ENCODE data around the gene RNF181. TPM values are rescaled to one million over a fixed set of nuclear protein-coding genes. Genes with fewer than 3 reads are reported as not detected.

RNF181 gene
- total and polyA plus RNA-seq, 2 experiments from 2014 or later: 152 to 328 TPM

GRCh38 chr2:85594715-85595300 is 737 bp upstream of the RNF181 start:
- Histone ChIP-seq H3K4me1 (ENCODE audit: low read depth) (peaks cover 16% of the 10 kb centered on the region), H3K4me3 (peak overlapping the region; percentile 74), H3K9me3 (ENCODE audit: low read depth) (no peaks in the 10 kb centered on the region), H3K36me3 (no peaks in the 10 kb centered on the region), H3K27ac (peak overlapping the region; percentile 85), H3K27me3 (no peaks in the 10 kb centered on the region)
- no peak for DNase-seq (ENCODE audit: low read depth in 1 of 2, low spot score in 1 of 2)
- TF ChIP-seq, protein P1, sequence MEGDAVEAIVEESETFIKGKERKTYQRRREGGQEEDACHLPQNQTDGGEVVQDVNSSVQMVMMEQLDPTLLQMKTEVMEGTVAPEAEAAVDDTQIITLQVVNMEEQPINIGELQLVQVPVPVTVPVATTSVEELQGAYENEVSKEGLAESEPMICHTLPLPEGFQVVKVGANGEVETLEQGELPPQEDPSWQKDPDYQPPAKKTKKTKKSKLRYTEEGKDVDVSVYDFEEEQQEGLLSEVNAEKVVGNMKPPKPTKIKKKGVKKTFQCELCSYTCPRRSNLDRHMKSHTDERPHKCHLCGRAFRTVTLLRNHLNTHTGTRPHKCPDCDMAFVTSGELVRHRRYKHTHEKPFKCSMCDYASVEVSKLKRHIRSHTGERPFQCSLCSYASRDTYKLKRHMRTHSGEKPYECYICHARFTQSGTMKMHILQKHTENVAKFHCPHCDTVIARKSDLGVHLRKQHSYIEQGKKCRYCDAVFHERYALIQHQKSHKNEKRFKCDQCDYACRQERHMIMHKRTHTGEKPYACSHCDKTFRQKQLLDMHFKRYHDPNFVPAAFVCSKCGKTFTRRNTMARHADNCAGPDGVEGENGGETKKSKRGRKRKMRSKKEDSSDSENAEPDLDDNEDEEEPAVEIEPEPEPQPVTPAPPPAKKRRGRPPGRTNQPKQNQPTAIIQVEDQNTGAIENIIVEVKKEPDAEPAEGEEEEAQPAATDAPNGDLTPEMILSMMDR (IDR thresholded peaks at IDR 0.05; ENCODE audit: low read depth, low read length): no peak

DNA sequence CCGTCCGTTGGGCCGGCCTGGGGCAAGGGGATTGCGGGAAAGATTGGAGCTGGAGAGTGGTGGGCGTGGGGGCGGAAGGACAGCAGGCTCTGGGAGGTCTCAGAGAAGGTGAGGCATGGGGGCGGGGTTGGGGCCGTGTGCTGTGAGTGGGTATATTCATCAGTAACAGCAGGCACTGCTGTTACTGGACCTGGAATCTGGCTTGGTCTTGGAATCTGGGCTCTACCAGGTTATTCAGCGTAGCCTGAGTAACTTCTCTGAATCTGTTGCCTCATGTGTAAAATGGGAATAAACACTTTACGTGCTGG is 435 bp downstream of the RNF181 start:
- Histone ChIP-seq H3K9me3 (ENCODE audit: low read depth) (no peaks in the 10 kb centered on the region), H3K27ac (peak overlapping the region; percentile 33), H3K4me1 (ENCODE audit: low read depth) (peaks cover 16% of the 10 kb centered on the region), H3K27me3 (no peaks in the 10 kb centered on the region), H3K4me3 (peak overlapping the region; percentile 74), H3K36me3 (no peaks in the 10 kb centered on the region)
- TF ChIP-seq, protein P1 (IDR thresholded peaks at IDR 0.05; ENCODE audit: low read depth, low read length): no peak
- no peak for DNase-seq (ENCODE audit: low read depth in 1 of 2, low spot score in 1 of 2)

DNA sequence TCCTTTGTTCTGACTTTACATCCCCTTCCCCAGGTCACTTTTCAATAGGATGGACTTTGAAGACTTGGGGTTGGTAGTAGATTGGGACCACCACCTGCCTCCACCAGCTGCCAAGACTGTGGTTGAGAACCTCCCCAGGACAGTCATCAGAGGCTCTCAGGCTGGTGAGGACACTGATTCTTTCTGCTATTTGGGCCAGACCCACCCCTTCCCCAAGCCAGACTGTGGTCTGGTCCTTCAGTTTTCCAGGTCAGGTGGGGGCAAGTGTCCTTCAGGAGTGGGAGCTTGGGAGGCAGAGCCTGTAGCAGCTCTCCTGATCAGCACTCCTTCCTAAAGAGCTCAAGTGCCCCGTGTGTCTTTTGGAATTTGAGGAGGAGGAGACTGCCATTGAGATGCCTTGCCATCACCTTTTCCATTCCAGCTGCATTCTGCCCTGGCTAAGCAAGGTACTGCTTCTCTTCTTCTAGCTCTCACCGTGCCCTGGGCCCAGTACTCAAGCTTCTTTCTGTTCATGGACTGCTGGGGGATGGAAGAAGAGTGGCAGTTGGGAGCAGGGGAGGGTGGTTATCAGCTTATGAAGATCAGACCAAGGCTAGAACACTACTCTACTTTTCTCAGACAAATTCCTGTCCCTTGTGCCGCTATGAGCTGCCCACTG is 1.1 kb downstream of the RNF181 start:
- no peaks in the 10 kb centered on the region for H3K9me3 ChIP-seq (ENCODE audit: low read depth)
- DNase-seq (ENCODE audit: low read depth in 1 of 2, low spot score in 1 of 2): no peak
- H3K36me3 ChIP-seq: no peaks in the 10 kb centered on the region
- peak overlapping the region; percentile 33 for H3K27ac ChIP-seq
- H3K4me1 ChIP-seq (ENCODE audit: low read depth): peaks cover 16% of the 10 kb centered on the region
- no peaks in the 10 kb centered on the region for H3K27me3 ChIP-seq
- TF ChIP-seq, protein P1 (IDR thresholded peaks at IDR 0.05; ENCODE audit: low read depth, low read length): no peak
- peak overlapping the region; percentile 74 for H3K4me3 ChIP-seq

DNA sequence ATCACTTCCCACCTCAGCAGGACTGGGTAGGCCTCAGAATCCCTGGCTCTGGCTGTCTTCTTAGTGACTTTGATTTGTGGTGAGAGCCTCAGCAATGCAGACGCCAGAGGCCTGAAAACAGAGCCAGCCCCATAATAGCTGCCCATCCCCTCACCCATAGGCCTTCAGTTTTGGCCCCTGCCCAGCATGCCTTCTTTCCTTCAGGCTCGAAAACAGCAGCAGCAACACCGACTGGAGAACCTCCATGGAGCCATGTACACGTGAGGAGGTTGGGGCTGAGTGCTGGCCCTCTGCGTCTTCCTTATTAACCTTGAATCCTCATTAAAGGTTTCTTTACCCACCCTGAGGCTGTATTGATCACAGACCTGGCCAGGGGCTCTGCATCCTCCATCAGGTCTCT is 1.7 kb downstream of the RNF181 start:
- H3K4me3 ChIP-seq: no peak overlapping the region
- H3K9me3 ChIP-seq (ENCODE audit: low read depth): no peaks in the 10 kb centered on the region

DNA sequence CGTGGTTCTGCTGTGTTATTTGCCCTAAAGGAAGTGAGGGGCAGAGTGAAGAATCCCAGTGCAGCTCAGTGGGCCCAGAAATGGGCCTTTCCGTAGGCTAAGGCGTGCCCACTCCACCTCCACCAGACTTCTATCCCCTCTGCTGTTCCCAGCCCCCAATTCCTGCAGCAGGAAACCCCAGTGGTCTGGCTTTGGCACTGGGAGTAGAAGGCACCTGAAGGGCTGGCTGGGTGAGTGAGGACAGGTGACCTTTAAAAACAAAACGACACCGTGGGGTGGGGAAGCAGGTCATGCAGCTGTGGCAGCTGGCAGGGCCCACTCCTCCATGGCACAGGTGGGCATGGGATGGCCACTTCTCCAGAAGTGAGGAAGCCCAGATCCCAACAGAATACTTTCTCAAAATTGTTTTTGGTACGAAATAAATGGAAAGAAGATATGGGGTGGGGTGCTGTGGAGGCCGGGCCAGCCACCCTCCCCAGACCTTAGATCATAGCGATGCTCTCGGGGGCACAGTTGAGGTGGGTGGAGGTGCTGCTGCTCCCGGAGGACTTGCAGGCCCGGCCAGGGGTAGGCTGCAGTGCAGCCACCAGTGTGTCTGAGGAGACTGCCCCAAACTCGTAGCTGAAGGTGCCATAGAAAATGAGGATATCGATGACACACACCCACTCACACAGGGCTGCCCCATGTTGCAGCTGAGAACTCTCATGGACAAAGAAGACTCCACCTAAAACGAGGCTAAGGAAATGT is 3.2 kb downstream of the RNF181 start:
- DNase-seq (ENCODE audit: low read depth in 1 of 2, low spot score in 1 of 2): no peak
- TF ChIP-seq, protein P1 (IDR thresholded peaks at IDR 0.05; ENCODE audit: low read depth, low read length): no peak
- Histone ChIP-seq H3K27me3 (no peaks in the 10 kb centered on the region), H3K9me3 (ENCODE audit: low read depth) (no peaks in the 10 kb centered on the region), H3K4me3 (no peak overlapping the region), H3K36me3 (no peaks in the 10 kb centered on the region), H3K27ac (no peak overlapping the region), H3K4me1 (ENCODE audit: low read depth) (peaks cover 16% of the 10 kb centered on the region)

More for the DNA sequence above, 1.7 kb downstream of the RNF181 start:
- DNase-seq (ENCODE audit: low read depth in 1 of 2, low spot score in 1 of 2): no peak
- TF ChIP-seq, protein P1 (IDR thresholded peaks at IDR 0.05; ENCODE audit: low read depth, low read length): no peak
- Histone ChIP-seq H3K4me1 (ENCODE audit: low read depth) (peaks cover 16% of the 10 kb centered on the region), H3K27ac (peak overlapping the region; percentile 33), H3K36me3 (no peaks in the 10 kb centered on the region), H3K27me3 (no peaks in the 10 kb centered on the region)
